HG03280 (cell line): ENCODE measurements around the gene RXRA.

Experiments used
- ATAC-seq: cut with Tn5 transposase; IDR thresholded peaks from one replicate; pipeline ENCODE4 v1.9.1; 2021; ENCODE audit warnings: mild to moderate bottlenecking, moderate library complexity; ENCODE audit not compliant: unreplicated experiment

RXRA gene

DNA sequence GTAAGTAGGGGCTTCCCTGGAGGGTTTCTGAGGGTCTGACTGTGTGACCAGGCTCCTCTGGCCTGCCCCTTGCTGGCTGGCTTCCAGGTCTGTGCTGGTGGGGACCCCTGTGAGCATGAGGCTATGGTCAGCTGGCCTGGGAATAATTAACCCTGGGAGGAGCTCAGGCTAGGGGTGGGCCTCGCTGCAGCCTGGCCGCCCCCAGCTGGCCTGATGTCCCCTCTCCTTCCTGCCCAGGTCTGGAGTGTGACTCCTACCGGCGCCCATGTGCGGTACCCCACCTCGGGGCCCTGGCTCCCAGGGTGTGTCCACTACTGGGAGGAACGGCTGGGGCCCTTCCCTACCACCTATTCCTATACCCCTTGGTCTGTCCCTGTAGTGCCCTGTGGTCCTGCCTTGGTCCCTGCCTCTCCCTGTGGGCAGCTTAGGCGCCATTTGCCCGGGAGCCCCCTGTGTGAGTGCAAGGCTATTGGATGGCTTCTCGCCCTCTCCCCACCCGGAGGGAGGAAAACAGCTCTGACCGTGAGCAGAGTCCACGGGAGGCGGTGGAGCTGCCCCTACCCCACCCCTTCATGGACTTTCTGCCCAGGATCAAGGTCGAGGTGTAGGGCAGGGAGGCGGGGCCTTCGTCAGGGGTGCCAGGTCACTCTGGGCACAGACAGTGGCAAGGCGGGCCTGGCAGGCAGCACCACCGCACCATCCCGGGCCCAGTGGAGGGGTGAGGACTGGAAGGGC, 9.4 kb downstream of the RXRA start:
- no peak for ATAC-seq

DNA sequence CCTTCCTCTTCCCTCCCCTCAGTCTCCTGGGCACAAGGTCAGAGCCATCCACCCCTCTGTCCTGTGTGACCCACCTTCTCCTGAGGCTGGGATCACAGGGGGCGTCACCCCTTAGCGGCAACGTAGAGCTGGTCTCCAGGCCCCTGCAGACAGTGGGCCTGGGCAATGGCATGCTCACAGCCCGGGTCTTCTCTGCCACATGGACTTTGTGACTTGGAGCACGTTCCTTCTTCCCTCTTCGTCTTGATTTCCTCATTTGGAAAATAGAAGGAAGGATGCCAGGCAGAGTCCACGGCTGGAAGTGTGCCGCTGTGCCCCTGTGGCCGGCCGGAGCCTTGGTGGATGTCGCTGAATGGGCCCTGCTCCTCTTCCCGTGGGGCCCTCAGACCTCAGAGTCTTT, 10.0 kb downstream of the RXRA start:
- ATAC-seq: no peak

DNA sequence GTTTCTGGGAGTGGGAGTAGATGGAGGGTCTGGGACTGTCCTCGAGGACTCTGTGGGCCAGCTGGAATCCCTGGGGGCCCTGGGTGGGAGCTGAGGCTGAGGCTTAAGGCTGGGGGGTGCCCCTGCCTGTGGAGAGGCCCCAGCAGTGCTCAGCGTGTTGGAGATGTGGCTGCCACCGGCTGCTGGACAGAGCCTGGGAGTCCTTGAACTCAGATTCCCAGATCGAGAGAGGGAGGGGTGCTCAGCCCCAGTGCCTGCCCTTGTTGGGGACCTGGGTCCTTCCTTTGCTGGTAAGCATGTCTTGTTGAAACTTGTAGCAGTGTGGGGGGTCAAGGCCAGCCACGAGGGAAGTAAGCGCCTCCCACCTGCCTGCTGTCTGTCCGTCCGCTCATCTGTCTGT, 10.7 kb downstream of the RXRA start:
- no peak for ATAC-seq

DNA sequence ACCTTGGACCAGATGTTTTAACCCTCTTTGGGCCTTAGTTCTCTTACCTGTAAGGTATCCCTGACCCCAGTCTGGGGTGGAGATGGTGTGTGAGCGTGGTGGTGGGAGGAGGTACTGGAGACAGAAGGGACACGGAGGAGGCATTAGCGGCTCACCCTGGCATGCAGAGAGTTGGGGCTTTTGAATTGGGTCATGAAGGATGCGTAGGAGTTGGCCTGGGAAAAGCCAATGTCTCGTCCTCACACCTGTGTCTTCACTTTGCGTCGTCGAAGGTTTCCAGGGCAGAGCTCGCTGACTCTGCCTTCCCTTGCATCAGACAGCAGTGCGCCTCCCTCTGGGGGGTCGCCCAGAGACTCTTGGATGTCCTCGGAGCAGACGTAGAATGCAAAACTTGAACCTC, 11.2 kb downstream of the RXRA start:
- ATAC-seq: no peak

DNA sequence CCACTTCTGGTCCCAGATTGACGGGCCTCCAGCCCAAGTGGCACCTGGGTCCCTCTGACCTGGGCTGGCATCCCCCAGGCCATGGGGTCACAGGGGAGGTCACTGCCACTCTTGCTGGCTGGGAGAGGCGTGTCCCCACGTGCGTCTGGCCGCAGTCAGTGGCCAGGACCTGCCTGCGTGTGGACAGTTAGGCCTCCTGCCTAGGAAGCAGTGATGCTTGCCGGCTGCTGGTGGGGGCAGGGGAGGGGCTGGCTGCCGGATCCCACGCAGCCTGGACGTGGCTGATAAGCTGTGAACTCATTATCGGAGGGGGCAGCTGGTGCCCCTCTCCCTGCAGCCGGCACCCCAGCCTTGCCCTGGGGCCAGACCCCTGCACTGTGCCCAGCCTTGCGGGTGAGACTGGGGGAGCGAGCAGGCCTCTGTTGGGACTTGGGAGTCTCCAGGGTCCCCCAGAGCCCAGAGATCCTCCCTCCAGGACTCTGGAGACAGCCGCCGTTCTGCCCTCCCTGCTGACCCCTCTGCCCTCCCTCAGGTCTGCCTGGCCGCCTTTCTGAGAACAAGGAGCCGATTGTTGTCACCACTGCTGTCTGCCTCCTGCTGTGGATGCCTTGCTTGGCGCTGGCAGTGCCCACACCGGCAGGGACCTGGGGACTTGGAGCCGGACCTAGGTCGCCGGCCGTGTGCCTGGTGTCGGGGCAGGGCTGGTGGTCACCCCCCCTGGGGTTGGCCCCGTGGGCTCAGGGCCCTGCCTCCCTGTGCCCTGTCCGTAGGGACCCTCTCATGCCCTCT, 12.3 kb downstream of the RXRA start:
- no peak for ATAC-seq

DNA sequence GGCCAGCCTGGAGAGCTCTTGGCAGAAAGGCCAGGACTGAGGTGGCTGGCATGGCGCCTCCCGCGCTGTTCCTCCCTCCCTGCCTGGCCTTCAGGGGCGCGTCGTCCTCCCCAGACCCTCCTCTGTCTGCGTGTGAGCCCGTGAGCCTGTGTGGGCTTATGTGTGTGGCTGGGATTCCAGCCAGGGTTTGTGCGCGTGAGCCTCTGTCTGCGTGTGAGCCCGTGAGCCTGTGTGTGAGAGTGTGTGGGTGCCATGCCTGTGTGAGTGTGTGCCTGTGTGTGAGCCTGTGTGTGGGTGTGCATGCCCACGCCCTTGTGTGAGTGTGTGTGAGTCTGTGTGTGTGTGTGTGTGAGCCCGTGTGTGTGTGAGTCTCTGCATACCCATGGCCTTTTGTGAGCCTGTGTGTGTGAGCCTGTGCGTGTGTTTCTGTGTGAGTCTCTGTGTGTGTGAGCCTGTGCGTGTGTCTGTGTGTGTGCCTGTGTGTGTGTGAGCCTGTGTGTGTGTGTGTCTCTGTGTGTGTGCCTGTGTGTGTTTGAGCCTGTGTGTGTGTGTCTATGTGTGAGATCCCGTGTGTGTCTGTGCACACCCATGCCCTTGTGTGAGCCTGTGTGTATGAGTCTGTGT, 13.0 kb downstream of the RXRA start:
- no peak for ATAC-seq

DNA sequence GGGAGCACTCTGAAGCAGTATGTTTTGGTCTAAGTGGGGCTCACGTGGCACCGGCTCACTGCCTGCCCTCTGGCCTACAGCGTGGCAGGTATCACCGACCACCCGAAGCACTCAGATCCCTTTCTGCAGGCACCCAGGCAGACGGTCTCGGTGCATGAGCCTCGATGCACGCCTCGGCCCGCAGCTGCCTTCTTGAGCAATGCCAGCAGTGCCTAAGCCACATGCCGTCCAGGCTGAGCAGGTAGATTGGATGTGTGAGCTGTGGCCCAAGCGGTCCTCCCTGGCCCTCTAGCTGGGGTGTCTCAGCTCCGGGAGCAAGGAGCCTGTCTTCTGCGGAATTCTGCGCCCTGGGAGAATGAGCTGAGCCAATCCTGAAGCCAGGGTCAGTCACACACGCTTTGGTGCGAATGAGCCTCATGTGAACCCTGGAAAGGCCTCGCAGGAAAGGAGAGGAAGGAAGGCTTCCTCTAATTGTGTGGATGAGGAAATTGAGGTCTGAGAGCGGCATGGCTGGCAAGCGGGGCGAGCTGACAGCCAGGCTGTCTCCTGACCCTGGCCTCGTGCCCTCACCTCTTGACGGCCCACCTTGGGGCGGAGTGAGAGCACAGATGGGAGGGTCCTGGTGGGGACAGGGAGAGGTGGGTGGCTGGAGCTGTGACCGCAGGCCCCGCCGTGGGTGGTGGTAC, 14.4 kb downstream of the RXRA start:
- ATAC-seq: no peak

DNA sequence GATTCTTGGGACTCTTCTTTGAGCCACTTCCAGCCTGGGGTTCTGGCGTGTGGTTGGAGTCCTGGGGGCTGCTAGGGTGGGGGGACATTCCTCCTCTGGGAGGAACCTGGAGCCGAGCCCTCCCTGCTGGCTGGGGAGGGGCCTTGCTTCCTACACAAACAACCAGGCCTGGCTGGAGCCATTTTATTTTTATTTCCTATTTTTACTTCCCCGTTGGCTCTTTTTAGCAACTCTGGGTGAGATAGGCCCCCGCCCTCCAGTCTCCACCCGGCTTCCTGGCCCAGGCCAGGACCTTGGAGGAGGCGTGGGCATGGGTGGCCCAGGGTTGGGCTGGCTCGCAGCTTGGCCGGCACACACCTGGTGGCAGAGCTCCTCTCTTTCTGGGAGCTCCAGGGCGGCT, 15.1 kb downstream of the RXRA start:
- no peak for ATAC-seq

DNA sequence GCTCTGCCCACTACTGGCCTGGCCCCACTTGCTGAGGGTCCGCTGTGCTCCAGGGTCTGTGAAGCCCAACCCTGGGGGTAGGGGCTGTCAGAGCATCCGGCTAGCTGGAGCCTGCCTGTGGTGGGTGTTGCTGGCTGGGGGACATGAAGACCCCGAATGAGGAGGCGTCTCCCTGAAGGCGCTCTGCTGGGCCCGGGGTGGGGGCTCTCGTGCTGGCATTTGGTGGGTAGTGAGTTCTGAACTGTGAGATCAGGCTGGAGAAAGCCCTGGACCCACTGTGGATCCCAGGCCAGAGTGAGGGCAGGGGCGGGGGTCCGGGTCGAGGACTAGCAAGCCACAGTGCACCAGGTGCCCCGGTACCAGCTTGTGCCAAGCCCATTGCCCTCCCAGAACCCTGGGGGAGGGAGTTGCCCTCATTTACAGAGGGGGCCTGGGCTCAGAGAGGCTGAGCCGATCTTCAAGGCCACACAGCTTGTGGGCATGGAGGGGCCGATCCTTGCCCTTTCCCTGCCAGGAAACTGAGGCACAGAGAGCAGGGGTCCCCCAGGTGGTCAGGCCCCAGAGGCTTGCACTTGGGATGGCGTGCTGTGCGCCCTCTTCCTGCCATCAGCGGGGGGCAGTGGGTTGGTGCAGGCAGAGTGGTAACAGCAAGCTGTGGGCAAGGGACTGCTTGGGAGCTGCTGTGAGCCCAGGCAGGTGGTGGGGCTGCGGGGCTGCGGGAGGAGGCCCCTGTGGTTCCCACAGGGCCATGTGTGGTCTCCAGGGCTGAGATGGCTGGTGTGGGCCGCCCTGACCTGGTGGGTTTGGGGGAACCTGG, 15.9 kb downstream of the RXRA start:
- ATAC-seq: no peak

DNA sequence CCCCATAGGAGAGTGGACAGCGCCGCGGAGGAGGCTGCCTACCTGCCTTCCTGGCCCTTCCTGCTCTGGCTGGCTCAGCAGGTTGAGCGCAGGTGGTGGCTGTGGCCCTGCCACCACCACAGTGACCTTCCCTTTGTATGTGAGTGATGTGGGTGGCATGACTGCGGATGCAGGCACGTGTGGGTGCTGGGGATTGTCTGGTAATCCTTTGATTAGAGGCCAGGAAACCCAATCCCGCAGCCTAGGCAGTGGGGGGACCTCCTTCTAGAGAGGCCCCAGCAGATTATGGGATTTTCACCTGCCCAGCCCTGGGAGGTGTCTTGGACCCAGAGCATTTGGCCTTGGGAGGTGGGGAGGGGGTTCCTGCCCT, 16.5 kb downstream of the RXRA start:
- no peak for ATAC-seq

DNA sequence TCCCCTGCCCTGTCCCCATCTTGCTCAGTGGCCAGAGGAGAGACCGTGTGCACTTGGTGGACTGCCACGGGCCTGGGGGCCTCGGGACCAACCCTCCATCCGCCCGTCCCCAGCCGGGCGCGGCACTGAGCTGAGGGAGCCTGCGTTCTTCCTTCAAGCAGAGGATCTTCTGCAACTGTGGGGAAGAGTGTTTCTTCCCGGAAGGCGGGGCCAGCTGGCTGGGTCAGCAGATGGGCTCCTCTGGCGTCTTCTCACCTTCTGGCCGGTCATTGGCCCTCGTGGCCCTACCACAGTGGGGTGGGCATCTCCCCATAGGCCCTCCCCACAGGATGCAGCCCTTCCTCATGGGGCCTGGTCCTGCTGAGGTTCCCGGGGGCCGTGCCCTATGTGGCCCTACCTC, 17.4 kb downstream of the RXRA start:
- ATAC-seq: no peak

DNA sequence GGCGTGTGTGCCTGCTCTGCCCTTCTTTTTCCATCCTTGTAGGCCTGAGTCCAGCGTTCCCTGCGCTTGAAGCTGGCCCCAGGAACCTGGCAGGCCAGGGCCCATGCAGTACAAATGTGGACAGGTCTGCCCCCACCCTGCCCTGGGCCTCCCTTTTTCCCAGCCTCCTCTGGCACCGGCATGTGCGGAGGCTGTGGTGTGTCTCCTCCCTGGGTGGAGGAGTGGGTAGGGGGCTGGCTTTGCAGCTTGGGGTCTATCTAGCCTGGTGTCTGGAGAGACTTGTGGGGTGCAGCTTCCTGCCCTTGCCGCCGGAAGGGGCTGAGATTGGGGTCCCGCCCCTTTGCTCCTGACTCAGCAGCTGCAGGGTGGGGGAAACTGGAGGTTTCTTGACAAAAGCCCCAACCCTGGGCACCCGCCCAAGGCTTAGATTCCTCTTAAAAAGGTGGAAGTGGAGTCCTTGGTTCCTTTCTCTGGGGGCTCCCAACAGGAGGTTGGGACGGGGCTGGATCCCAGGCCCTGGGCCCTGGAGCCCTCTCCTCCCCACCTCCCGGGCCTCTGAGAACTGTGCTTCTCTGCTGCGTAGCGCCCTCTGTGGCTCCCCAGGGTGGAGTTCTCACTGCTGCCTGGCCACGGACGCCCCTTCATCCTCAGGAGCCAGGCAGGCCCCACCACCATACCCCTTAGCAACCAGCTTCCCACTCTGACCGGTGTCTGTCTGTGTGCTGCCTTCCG, 18.0 kb downstream of the RXRA start:
- ATAC-seq: no peak

DNA sequence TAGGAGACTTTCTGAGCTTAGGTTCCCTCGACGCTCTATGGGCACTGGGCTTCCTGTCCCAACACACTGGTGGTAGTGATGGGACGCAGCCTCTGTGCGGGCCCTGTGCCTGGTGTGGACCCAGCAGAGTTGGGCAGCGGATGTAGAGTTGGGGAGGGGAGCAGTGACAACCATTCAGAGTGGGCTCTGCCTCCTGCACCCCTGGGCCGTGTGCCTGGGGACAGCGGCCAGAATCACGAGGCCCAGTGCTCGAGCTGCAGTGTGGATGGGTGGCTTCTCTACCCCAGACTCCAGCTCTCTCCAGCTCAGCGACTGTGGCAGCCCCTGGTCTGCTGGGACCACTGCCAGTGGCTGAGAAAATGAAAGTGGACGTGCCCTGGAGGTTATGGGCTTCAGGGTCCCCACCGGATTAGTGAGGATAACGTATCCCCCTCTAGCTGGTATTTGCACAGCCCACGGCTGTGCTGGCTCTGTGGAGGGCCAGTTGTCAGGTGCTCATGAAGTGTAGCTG, 18.6 kb downstream of the RXRA start:
- no peak for ATAC-seq

DNA sequence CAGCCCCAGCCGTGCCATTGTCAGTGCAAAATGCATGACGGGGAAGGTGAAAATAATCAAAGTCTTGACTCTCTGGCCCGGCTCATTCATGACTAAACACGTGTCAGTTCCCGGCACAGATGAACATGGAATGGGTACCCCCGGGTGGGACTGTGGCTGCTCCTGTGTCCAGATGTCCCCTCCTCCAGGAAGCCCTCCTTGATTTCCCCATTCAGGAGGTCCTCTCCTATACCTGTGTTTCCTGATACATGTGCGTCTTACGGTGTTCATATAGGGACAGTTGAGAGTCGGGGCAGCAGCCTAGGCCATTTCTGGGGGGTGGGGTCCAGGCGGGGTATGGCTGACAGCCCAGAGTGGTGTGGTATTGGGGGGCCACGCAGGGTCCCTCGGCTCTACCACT, 19.5 kb downstream of the RXRA start:
- ATAC-seq: no peak

DNA sequence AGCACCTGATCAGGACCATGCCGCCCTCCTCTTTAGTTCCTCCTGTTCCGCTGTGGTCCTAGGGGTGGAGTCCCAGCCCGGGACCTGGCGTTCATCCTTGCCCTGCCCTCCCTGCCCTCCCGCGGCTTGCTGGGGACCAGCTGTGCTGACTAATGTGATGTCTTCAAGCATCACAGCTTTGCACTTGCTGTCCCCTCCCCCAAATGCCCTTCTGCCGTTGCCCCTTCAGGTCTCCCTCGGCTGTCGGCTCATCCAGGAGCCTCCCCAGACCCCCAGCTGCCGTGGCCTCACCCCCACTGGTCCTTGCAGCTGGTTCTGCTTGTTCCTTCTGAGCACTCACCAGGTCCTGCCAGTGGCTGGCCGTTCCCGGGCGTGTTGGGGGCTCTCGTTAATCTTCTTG, 19.9 kb downstream of the RXRA start:
- ATAC-seq: no peak

DNA sequence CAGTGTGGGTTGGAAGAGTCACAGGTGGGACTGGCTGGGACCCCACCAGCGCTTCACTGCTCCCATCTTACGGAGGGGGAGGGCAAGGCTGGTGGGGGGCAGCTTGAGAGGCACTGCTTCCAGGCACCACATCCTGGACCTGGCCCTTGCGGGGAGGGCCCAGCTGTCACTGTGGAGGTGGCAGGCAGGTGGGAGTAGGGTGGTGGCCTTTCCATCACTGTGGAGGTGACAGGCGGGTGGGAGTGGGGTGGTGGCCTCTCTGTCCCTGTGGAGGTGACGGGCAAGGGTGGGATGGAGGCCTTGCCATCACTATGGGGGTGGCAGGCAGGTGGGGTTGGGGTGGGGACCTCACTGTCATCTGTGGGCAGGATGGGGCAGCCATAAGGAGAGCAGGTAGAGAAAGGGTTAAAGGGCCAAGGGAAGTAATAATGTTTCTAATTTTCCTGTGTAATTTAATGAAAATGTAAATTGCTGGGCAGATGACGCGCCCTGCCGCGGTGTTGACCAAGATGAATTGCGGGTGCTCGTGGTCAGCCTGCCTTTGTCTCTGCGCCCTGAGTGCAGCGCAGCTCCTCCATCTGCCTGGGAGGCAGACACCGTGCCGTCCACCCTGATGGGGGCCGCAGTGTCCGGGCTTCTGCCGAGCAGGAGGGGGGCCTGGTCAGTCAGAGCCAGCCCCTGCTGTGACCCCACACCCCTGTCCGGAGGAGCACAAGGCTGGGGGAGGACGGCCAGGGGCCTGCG, 20.8 kb downstream of the RXRA start:
- ATAC-seq: no peak

DNA sequence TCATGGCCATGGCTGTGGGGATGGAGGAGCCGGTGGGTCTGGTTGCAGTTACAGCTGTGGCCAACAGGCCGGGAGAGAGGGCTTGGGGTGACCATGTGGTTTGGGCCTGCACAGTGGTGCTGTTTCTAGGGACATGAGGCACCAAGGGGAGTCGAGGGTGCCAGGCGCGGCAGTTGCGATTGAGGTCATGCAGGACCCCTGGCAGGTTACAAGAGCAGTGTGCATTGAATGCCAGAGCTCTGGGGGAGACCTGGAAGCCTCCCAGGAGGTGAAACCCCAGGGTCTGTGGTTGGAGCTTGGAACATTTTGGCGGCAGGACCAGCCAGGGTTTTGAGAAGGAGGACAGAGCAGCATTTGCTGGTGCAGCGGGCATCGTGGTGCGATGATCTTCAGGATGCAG, 21.7 kb downstream of the RXRA start:
- no peak for ATAC-seq

DNA sequence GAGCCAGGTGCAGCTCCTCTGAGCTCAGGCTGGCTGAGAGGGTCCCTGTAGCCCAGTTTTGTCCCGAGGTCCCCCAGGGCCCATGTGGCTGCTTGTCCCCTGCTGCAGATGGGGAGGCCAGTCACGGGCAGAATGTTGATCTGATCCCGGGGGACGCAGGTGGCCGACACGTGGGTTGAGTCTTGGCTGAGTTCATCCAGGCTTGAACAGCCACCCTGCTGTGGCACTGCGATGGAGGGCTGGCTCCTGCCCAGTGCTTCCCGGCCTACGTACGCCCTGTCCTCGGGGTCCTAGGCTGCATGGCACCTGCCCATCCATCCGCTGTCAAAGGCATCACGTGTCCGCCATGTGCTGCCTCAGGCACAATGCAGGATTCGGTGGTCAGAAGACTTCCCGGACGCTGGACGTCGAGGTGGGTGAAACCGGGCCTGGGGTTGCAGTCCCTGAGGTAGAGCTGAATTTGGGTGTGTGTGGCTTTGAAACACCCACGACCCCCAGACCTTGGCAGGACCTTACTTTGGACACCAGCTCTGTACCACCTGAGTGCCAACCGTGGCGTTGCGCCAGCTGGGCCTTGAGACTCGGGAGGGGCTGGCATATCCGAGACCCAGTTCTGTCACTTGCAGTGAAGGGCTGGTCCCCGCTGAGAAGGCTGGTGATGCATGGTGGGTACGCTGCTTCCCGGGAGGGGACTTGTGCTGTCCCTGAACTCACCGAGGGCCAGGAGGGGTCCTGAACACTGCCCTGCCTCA, 22.3 kb downstream of the RXRA start:
- no peak for ATAC-seq
